ENCODE results near the gene TAC4. TPM values are rescaled to one million over a fixed set of nuclear protein-coding genes. Genes with fewer than 3 reads are reported as not detected.

Gene TAC4
- total and polyA plus RNA-seq, 2 donors (not counting 3 experiments of a cell fraction or from before 2014, with no cell fraction given), result 0.19 TPM; not detected in 1

DNA sequence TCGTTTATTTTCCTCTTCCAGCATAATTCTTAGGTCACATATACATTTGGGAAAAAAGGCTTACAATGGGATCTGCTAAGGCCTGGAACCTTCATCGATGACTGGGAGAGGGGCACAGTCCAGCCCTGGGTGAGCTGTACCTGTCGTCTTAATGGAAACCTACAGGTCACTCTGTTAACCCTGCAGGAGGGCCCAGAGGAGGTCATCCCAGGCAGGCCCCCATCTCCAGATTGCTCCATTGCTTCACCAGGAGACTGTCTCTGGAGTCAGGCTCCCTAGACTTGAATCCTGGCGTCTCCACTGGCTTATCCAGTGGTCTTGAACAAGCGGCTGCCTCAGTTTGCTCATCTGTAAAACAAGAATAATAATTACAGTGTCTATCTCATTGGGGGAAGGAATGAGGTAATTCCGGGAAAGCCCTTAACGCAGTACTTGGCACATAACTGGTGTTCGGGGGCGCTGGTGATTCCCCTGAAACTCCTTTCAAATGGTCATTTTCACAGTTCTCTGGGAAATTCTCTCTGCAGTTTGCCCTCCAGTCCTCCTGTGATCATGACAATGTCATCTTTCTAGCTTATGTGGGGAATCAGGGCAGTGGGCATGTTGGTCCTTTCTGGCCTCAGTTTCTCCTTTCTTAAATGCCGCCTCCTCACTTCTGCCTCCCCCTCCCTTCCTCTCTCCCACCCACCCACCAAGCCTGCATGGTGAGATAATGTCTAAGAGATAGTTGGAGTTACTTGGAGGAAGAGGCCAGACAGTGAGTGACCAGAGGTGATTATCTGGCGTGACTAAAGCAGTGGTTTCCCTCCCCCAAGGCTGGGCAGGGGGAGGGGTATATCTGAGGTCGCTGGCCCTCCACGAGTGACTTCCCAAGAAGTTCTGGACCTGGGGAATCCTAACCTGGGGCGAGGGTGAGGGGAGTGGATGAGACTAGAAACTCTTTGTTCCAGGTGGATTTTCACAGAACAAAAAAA, 31.3 kb upstream of the TAC4 start:
- Histone ChIP-seq H3K27me3 (ENCODE audit: control insufficient read depth in 2 of 2, insufficient read depth in 2 of 2, low read length in 2 of 2) (peaks cover 19 to 23% of the 10 kb centered on the region in 2 experiments), H3K9me1 (replicated peaks; ENCODE audit: control insufficient read depth, extremely low read depth, insufficient read depth, low read length) (no peaks in the 10 kb centered on the region), H3K9ac (replicated peaks; ENCODE audit: extremely low read depth, insufficient read depth, low read length) (no peak overlapping the region), H3K4me1 (ENCODE audit: control insufficient read depth, extremely low read depth, insufficient read depth, low read length) (no peaks in the 10 kb centered on the region), H3K4me2 (ENCODE audit: insufficient read depth, low read length) (no peak overlapping the region), H4K20me1 (replicated peaks; ENCODE audit: control insufficient read depth, extremely low read depth, insufficient read depth, low read length) (no peaks in the 10 kb centered on the region), H3K27ac (ENCODE audit: insufficient read depth, low read depth, low read length) (no peak overlapping the region), H3K4me3 (replicated peaks in 1 of 3; ENCODE audit: insufficient read depth in 1 of 3, low read depth in 1 of 3, low read length in 3 of 3) (no peak overlapping the region), H3K36me3 (ENCODE audit: control insufficient read depth in 2 of 2, extremely low read depth in 1 of 2, insufficient read depth in 2 of 2, low read length in 2 of 2) (no peaks in the 10 kb centered on the region), H3K79me2 (ENCODE audit: control insufficient read depth, insufficient read depth, low read length) (no peaks in the 10 kb centered on the region), H3K9me3 (replicated peaks; ENCODE audit: control insufficient read depth, insufficient read depth, low read length) (no peaks in the 10 kb centered on the region), H2AFZ (ENCODE audit: low read depth, low read length) (no peak overlapping the region)
- FAIRE-seq, result no peak
- DNase-seq (ENCODE audit: low read depth, low spot score), result no peak
- ChIA-PET POLR2A (no interaction called here), CTCF (interaction anchor here (1.1 to 26.9 kb wide), 4 partner anchors 18 to 118 kb away, joined by 3 to 590 read pairs (median 13); partner anchors contain the start of gene DLX3)
- TF ChIP-seq POLR2A (IDR thresholded peaks at IDR 0.05; ENCODE audit: low read depth, low read length), result no peak
- TF ChIP-seq, protein P1, sequence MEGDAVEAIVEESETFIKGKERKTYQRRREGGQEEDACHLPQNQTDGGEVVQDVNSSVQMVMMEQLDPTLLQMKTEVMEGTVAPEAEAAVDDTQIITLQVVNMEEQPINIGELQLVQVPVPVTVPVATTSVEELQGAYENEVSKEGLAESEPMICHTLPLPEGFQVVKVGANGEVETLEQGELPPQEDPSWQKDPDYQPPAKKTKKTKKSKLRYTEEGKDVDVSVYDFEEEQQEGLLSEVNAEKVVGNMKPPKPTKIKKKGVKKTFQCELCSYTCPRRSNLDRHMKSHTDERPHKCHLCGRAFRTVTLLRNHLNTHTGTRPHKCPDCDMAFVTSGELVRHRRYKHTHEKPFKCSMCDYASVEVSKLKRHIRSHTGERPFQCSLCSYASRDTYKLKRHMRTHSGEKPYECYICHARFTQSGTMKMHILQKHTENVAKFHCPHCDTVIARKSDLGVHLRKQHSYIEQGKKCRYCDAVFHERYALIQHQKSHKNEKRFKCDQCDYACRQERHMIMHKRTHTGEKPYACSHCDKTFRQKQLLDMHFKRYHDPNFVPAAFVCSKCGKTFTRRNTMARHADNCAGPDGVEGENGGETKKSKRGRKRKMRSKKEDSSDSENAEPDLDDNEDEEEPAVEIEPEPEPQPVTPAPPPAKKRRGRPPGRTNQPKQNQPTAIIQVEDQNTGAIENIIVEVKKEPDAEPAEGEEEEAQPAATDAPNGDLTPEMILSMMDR (IDR thresholded peaks at IDR 0.05; ENCODE audit: extremely low read depth in 1 of 2, insufficient read depth in 1 of 2, low read depth in 1 of 2, low read length in 2 of 2), result no peak
- no peak for TF ChIP-seq POLR2AphosphoS5 (IDR thresholded peaks at IDR 0.05; ENCODE audit: insufficient read depth, low read depth, low read length)
- no peak for TF ChIP-seq EZH2 (IDR thresholded peaks at IDR 0.05; ENCODE audit: borderline replicate concordance, low read depth, low read length, severe bottlenecking)
- TF ChIP-seq MYC (IDR thresholded peaks at IDR 0.05; ENCODE audit: low read depth, low read length), result no peak
- no peak for TF ChIP-seq MAX (IDR thresholded peaks at IDR 0.05; ENCODE audit: insufficient read depth, insufficient read length)
- TF ChIP-seq FOS (IDR thresholded peaks at IDR 0.05; ENCODE audit: borderline replicate concordance, insufficient read depth, low read length), result no peak
- no peak for TF ChIP-seq GATA2 (IDR thresholded peaks at IDR 0.05; ENCODE audit: insufficient read depth, insufficient read length, low read depth, low read length)
- no peak for TF ChIP-seq JUN (IDR thresholded peaks at IDR 0.05; ENCODE audit: borderline replicate concordance, insufficient read depth, insufficient read length, low read depth)
- BruUV-seq (replicated peaks), result no TSS peak
- dilution Hi-C loops (cut with MboI; ENCODE audit: extremely low pct_ligation_motif_present, low sequenced_read_pairs), result no loop called here
- intact Hi-C loops (cut with micrococcal nuclease), result no loop called here
